BJ (cell line): ENCODE data around the gene IGSF8. TPM values are rescaled to one million over a fixed set of nuclear protein-coding genes. Genes with fewer than 3 reads are reported as not detected.
"Not testable (repeated sequence)": the region's sequence is repeated elsewhere in the genome, so short reads cannot be mapped to it uniquely, and the experiment has no call there.

ENCODE experiments used
- CTCF ChIA-PET: fragments of 350-600 bp; formaldehyde crosslinking; extraction: SDS; loops from one replicate; lab custom pipeline; 2021; ENCODE audit warnings: antibody characterized with exemption, inconsistent platforms; lab: Yijun Ruan, JAX
- POLR2A ChIA-PET: fragments of 300-600 bp; sonication (Branson Sonifier 250); formaldehyde crosslinking; extraction: SDS; loops from one replicate; lab custom pipeline; 2021; ENCODE audit warnings: antibody characterized with exemption; lab: Charles Lee
- DNase-seq: peaks from one replicate; pipeline ENCODE4 v3.0.0-alpha.2; 2011; ENCODE audit warnings: low read depth
- H3K27me3 ChIP-seq: 2 replicates; pipeline ENCODE4 v1.6.0; 2011; ENCODE audit warnings: low read length; ENCODE audit not compliant: control insufficient read depth, insufficient read depth
- H3K36me3 ChIP-seq: 2 replicates; pipeline ENCODE4 v1.5.1; 2011; ENCODE audit warnings: low read length; ENCODE audit not compliant: control insufficient read depth, insufficient read depth
- H3K4me3 ChIP-seq: 2 replicates; pipeline ENCODE4 v1.5.1; 2011; ENCODE audit warnings: low read depth, mild to moderate bottlenecking, control low read depth, low read length
- polyA plus RNA-seq: library from polyadenylated mRNA; depleted of rRNA; stranded (reverse); fragments of >200 nt; gene quantifications from 2 replicates; pipeline ENCODE4 v1.2.3, GENCODE V29; 2011
- TF ChIP-seq, protein P1 (sequence below): IDR thresholded peaks from 2 replicates; pipeline ENCODE4 v1.5.1; 2011; ENCODE audit warnings: low read depth, mild to moderate bottlenecking, control low read depth, inconsistent platforms, low read length, moderate library complexity; ENCODE audit not compliant: insufficient read depth

Gene IGSF8
- polyA plus RNA-seq, 1 experiment = 29.7 TPM

DNA sequence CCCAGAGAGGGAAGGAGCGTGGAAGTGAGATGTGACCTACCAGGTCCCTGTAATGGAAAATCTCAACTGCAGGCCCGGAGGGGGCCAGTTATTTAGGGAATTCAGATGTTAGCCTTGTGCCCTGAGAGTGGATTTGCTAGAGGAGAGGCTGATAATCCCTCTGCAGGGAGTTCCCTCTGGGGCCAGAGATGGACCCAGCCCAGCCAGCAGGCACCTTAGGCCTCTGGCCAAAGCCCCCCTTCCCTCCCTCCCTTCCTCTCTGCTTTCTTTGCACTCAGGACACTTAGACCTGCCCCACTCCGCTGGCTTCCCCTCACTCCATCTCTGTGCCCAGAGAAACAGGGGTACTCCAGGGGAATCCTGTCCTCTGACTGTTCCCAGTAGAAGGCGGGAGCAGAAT lies 15.7 kb upstream of the IGSF8 start:
- DNase-seq = no peak
- Histone ChIP-seq H3K27me3 (peaks cover 19% of the 10 kb centered on the region), H3K4me3 (no peak overlapping the region), H3K36me3 (no peaks in the 10 kb centered on the region)
- ChIA-PET POLR2A (no interaction called here), CTCF (interaction anchor here (1.0 to 1.2 kb wide), 2 partner anchors 11 to 13 kb away, joined by 4 to 6 read pairs; no protein-coding TSS in a partner anchor)
- TF ChIP-seq, protein P1, sequence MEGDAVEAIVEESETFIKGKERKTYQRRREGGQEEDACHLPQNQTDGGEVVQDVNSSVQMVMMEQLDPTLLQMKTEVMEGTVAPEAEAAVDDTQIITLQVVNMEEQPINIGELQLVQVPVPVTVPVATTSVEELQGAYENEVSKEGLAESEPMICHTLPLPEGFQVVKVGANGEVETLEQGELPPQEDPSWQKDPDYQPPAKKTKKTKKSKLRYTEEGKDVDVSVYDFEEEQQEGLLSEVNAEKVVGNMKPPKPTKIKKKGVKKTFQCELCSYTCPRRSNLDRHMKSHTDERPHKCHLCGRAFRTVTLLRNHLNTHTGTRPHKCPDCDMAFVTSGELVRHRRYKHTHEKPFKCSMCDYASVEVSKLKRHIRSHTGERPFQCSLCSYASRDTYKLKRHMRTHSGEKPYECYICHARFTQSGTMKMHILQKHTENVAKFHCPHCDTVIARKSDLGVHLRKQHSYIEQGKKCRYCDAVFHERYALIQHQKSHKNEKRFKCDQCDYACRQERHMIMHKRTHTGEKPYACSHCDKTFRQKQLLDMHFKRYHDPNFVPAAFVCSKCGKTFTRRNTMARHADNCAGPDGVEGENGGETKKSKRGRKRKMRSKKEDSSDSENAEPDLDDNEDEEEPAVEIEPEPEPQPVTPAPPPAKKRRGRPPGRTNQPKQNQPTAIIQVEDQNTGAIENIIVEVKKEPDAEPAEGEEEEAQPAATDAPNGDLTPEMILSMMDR = no peak

DNA sequence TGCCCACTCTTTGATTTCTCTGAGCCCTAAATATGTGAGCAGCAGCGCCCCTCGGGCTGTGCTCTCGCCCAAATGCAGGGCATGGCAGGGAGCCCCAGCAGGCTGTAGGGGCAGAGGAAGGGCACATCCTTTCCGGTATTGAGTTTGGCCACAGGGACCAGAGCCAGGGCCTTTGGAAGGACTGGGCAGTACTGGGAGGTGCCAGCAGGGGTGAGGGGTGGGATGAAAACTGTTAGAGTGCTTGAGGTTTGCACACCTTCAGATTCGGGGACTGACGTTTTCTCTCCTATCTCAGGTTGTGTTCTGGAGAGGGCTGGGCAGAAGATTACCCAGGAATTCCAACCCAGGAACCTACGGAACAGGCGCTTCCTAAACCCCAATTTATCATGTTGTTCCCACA lies 15.0 kb upstream of the IGSF8 start:
- H3K36me3 ChIP-seq = no peaks in the 10 kb centered on the region
- CTCF ChIA-PET = no interaction called here
- TF ChIP-seq, protein P1 = no peak

DNA sequence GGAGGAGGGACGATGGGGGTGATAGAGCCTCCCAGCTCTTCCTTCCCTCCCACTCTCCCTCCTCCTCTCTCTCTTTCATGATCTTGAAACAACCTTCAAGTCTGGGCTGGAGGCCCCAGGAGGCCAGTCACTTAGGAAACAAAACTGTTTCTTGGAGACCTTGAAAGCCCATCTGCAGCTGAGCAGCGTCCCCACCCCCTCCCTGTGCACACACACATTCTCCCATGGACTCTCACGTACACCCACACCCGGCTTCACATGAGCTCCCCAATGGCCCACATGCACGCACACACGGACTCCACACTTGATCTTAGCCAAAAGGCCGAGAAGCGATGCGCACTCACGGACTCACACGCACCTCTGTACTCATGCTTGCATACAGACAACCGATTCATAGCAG lies 13.9 kb upstream of the IGSF8 start:
- Histone ChIP-seq H3K36me3 (no peaks in the 10 kb centered on the region), H3K4me3 (no peak overlapping the region), H3K27me3 (peaks cover 16% of the 10 kb centered on the region)
- POLR2A ChIA-PET = no interaction called here
- CTCF ChIA-PET = no interaction called here
- DNase-seq = no peak
- TF ChIP-seq, protein P1 = no peak

More for the DNA sequence above, 15.0 kb upstream of the IGSF8 start:
- DNase-seq = no peak
- peaks cover 19% of the 10 kb centered on the region for H3K27me3 ChIP-seq
- H3K4me3 ChIP-seq = no peak overlapping the region
- POLR2A ChIA-PET = no interaction called here

DNA sequence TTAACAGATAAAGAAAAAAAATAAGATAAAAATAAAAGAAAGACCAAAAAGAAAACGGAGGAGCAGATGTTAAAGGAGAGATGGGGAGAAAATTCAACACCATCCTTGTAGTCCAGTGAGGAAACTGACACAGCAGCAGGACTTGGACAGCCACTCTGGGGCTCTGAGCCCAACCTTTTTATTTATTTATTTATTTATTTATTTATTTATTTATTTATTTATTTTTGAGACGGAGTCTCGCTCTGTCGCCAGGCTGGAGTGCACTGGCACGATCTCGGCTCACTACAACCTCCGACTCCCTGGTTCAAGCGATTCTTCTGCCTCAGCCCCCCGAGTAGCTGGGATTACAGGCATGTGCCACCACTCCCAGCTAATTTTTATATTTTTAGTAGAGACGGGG lies 13.0 kb upstream of the IGSF8 start:
- H3K36me3 ChIP-seq, DNase-seq, H3K4me3 ChIP-seq, POLR2A ChIA-PET: not testable (repeated sequence)
- CTCF ChIA-PET = interaction anchor here (1.1 to 3.6 kb wide), 4 partner anchors 10 to 79 kb away, joined by 3 to 17 read pairs (median 4); partner anchors contain the start of gene CASQ1
- H3K27me3 ChIP-seq = peaks cover 11% of the 10 kb centered on the region

GRCh38 chr1:160109686-160110085 lies 11.3 kb upstream of the IGSF8 start:
- CTCF ChIA-PET = interaction anchor here (0.7 to 3.6 kb wide), 13 partner anchors 8 to 153 kb away, joined by 3 to 17 read pairs (median 5); partner anchors contain the start of genes ATP1A4, DCAF8 and IGSF8
- TF ChIP-seq, protein P1 = no peak
- Histone ChIP-seq H3K27me3 (peaks cover 3% of the 10 kb centered on the region), H3K36me3 (no peaks in the 10 kb centered on the region), H3K4me3 (no peak overlapping the region)
- DNase-seq = no peak
- POLR2A ChIA-PET = no interaction called here
